ENCODE results near the gene MTPN.

Gene MTPN

GRCh38 chr7:135950972-135951371 is 26.2 kb downstream of the MTPN start:
- no peak for DNase-seq

- no peak for DNase-seq
These were observed 26.7 kb downstream of the MTPN start for GRCh38 chr7:135950429-135950828.

- no peak for DNase-seq
These were observed 30.7 kb downstream of the MTPN start for GRCh38 chr7:135946289-135947055.

- no peak for DNase-seq
These were observed 32.4 kb downstream of the MTPN start for GRCh38 chr7:135944753-135945152.

GRCh38 chr7:135943134-135943879 is 33.9 kb downstream of the MTPN start:
- DNase-seq: no peak

GRCh38 chr7:135942614-135943013 is 34.5 kb downstream of the MTPN start:
- no peak for DNase-seq

- no peak for DNase-seq
These were observed 36.8 kb downstream of the MTPN start for GRCh38 chr7:135940077-135941075.

- no peak for DNase-seq
These were observed 37.8 kb downstream of the MTPN start for GRCh38 chr7:135939261-135939812.

- no peak for DNase-seq
These were observed 38.6 kb downstream of the MTPN start for GRCh38 chr7:135938563-135938962.

- no peak for DNase-seq
These were observed 39.1 kb downstream of the MTPN start for GRCh38 chr7:135938086-135938485.

- no peak for DNase-seq
These were observed 40.5 kb downstream of the MTPN start for GRCh38 chr7:135936497-135937217.

- DNase-seq: no peak
These were observed 42.5 kb downstream of the MTPN start for GRCh38 chr7:135934651-135935050.

GRCh38 chr7:135933509-135934188 is 43.5 kb downstream of the MTPN start:
- no peak for DNase-seq

- DNase-seq: no peak
These were observed 45.0 kb downstream of the MTPN start for GRCh38 chr7:135932131-135932530.

GRCh38 chr7:135930565-135931461 is 46.3 kb downstream of the MTPN start:
- no peak for DNase-seq

GRCh38 chr7:135929722-135930141 is 47.4 kb downstream of the MTPN start:
- no peak for DNase-seq

- no peak for DNase-seq
These were observed 47.9 kb downstream of the MTPN start for GRCh38 chr7:135929249-135929648.

GRCh38 chr7:135928136-135928535 is 49.0 kb downstream of the MTPN start:
- DNase-seq: no peak

- DNase-seq: no peak
These were observed 51.9 kb downstream of the MTPN start for GRCh38 chr7:135925210-135925609.

GRCh38 chr7:135924302-135924701 is 52.9 kb downstream of the MTPN start:
- no peak for DNase-seq

All from activated T-cell treated with anti-CD3 and anti-CD28 coated beads, Interleukin-2, amount 50 U/mL, for 1 hour (primary cell).